ENCODE measurements around the gene MID1. TPM values are rescaled to one million over a fixed set of nuclear protein-coding genes. Genes with fewer than 3 reads are reported as not detected.

Gene MID1
- total RNA-seq, 4 donors from 2014 or later = 5.0 to 8.0 (median 6.4) TPM

DNA sequence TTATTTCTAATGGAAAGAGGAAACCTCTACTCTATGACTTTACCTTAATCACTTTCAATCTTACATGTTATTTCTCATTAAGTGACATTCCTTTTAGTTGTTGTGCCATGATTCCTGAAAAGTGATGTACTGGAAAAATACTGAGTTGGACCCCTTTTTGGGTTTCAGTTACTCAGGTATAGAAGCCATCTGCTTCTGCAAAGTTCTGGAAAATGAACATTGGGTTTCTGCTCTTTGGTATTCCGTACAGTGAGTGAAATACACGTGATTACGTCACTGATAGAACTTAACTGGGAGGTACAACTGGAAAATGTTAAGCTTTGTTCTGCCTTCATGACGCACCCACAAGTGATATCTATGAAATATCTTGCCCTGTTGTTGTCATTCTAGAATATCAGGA is 114.7 kb downstream of the MID1 start:
- no peaks in the 10 kb centered on the region for H3K9me3 ChIP-seq

DNA sequence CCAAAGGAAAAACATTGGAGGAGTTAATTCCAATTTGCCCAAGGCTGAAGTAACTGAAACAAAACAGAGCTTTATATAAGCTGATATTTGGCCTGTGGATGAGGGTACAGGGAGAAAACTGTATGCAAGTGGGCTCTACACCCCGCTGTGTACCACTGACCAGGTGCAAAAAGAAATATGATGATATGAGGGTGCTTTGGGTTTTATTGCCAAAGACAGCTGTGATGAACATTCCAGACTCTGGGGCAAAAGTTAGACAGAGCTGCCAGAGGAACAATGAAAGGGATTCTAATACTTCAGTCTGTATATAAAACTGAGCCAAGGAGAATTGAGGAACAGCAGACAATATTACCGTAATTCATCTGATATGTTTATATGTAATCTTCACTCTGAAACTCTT is 117.4 kb downstream of the MID1 start:
- 81% methylated on average over 2 of the region's 2 CpGs for WGBS
- Histone ChIP-seq H3K9me3 (no peaks in the 10 kb centered on the region), H3K4me3 (no peak overlapping the region), H3K27ac (no peak overlapping the region), H3K4me1 (no peaks in the 10 kb centered on the region), H3K27me3 (no peaks in the 10 kb centered on the region), H3K36me3 (no peaks in the 10 kb centered on the region)
- DNase-seq (ENCODE audit: low spot score in 2 of 2) = no peak
- TF ChIP-seq POLR2AphosphoS5 (IDR thresholded peaks at IDR 0.05) (no peak), POLR2A (IDR thresholded peaks at IDR 0.05) (no peak), EP300 (IDR thresholded peaks at IDR 0.05) (no peak)
- TF ChIP-seq, protein P1, sequence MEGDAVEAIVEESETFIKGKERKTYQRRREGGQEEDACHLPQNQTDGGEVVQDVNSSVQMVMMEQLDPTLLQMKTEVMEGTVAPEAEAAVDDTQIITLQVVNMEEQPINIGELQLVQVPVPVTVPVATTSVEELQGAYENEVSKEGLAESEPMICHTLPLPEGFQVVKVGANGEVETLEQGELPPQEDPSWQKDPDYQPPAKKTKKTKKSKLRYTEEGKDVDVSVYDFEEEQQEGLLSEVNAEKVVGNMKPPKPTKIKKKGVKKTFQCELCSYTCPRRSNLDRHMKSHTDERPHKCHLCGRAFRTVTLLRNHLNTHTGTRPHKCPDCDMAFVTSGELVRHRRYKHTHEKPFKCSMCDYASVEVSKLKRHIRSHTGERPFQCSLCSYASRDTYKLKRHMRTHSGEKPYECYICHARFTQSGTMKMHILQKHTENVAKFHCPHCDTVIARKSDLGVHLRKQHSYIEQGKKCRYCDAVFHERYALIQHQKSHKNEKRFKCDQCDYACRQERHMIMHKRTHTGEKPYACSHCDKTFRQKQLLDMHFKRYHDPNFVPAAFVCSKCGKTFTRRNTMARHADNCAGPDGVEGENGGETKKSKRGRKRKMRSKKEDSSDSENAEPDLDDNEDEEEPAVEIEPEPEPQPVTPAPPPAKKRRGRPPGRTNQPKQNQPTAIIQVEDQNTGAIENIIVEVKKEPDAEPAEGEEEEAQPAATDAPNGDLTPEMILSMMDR (IDR thresholded peaks at IDR 0.05) = no peak

More for the DNA sequence above, 114.7 kb downstream of the MID1 start:
- Histone ChIP-seq H3K36me3 (no peaks in the 10 kb centered on the region), H3K4me1 (no peaks in the 10 kb centered on the region), H3K27me3 (no peaks in the 10 kb centered on the region), H3K27ac (no peak overlapping the region), H3K4me3 (no peak overlapping the region)
- TF ChIP-seq EP300 (IDR thresholded peaks at IDR 0.05) (no peak), POLR2A (IDR thresholded peaks at IDR 0.05) (no peak), POLR2AphosphoS5 (IDR thresholded peaks at IDR 0.05) (no peak)
- TF ChIP-seq, protein P1 (IDR thresholded peaks at IDR 0.05) = no peak
- DNase-seq (ENCODE audit: low spot score in 2 of 2) = no peak
- WGBS = 77% methylated on average over 4 of the region's 4 CpGs

DNA sequence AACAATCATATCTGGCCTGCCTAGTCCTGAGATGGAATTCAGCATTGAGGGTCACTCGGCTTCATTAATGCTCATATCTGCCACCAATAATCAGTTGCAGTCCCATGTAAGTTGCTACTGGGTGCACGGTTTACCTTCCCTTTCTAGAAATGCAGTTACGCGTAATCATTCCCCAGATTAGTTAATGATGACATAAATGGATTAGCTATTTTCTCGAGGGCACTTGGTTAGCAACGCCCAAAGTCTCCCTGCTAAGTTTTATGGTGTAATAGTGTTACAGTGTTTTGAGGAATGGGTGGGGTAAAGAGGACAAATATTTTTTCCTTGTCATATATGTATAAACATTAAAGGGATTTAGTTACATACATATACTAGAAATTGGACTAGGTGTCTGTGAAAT is 118.8 kb downstream of the MID1 start:
- TF ChIP-seq, protein P1 (IDR thresholded peaks at IDR 0.05) = no peak
- TF ChIP-seq EP300 (IDR thresholded peaks at IDR 0.05) = no peak
- no peak for TF ChIP-seq POLR2AphosphoS5 (IDR thresholded peaks at IDR 0.05)
- no peak for TF ChIP-seq POLR2A (IDR thresholded peaks at IDR 0.05)
- Histone ChIP-seq H3K36me3 (no peaks in the 10 kb centered on the region), H3K27ac (no peak overlapping the region), H3K4me1 (no peaks in the 10 kb centered on the region), H3K9me3 (no peaks in the 10 kb centered on the region), H3K4me3 (no peak overlapping the region), H3K27me3 (no peaks in the 10 kb centered on the region)
- WGBS = 71% methylated on average over 6 of the region's 6 CpGs
- no peak for DNase-seq (ENCODE audit: low spot score in 2 of 2)

DNA sequence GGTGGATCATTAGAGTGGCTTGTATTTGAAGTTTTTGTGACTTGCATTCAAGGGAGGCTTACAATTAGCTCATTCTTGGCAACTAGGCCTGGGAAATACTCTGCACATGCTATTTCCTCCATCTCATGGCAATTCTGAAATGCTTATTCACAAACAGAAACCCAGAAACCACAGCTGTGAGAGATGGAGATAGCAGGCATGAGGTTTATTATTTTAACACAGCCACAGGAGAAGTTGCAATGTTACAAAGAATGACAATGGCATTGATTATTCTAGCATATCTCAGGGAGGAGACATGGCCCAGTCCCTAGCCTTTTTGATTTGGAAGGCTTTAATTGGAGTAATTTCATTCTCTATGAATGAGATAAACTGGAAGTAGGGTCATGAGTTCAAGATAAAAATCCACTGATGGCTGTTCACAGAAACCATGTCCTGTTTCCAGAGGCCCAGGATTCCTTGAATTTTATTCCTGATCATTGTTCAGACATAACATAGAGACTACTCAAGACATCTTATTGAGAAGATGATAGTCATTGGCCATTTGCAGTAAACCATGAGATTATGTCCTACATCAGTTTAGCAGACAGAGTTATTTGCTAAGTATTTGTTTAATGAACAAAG is 123.9 kb downstream of the MID1 start:
- DNase-seq (ENCODE audit: low spot score in 2 of 2) = no peak
- no peaks in the 10 kb centered on the region for H3K27me3 ChIP-seq
- H3K4me1 ChIP-seq = no peaks in the 10 kb centered on the region
- no peak overlapping the region for H3K4me3 ChIP-seq
- H3K9me3 ChIP-seq = no peaks in the 10 kb centered on the region
- no peaks in the 10 kb centered on the region for H3K36me3 ChIP-seq
- no peak overlapping the region for H3K27ac ChIP-seq
- TF ChIP-seq, protein P1 (IDR thresholded peaks at IDR 0.05) = no peak
- TF ChIP-seq EP300 (IDR thresholded peaks at IDR 0.05) = no peak

DNA sequence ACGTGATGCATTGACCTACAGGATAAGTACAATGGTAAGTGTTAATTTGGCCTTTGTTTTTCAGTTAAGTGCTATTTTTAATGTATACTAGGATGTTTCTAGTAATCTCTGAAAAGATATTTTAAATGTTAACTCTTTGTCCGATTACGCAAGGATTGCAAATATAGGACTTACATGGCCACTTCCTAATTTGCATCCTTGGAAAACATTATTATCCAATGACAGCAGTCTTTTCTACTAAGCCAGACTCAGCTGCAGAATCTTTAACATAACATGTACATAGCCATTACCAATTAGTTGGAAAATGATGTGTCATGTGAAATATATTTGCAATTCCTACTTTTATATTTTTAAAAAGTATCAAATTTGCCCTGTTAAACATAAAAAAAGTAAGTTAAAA is 124.7 kb downstream of the MID1 start:
- WGBS = 89% methylated on average over 3 of the region's 3 CpGs

More for the DNA sequence above, 124.7 kb downstream of the MID1 start:
- Histone ChIP-seq H3K36me3 (no peaks in the 10 kb centered on the region), H3K27ac (no peak overlapping the region), H3K4me3 (no peak overlapping the region), H3K4me1 (no peaks in the 10 kb centered on the region), H3K9me3 (no peaks in the 10 kb centered on the region), H3K27me3 (no peaks in the 10 kb centered on the region)
- DNase-seq (ENCODE audit: low spot score in 2 of 2) = no peak
- TF ChIP-seq EP300 (IDR thresholded peaks at IDR 0.05) (no peak), POLR2A (IDR thresholded peaks at IDR 0.05) (no peak), POLR2AphosphoS5 (IDR thresholded peaks at IDR 0.05) (no peak)
- TF ChIP-seq, protein P1 (IDR thresholded peaks at IDR 0.05) = no peak

Data from suprapubic skin (tissue), 4 donors.